T-helper 2 cell (primary cell): Measurements from ENCODE around the gene MAGEB2.
"Not testable (repeated sequence)": the region's sequence is repeated elsewhere in the genome, so short reads cannot be mapped to it uniquely, and the experiment has no call there.

ENCODE experiments used
- DNase-seq, 5 experiments: peaks; one replicate each; pipeline versions ENCODE4 v3.0.0 to v3.0.0-alpha.2; 2012 to 2022
- total RNA-seq, 2 donors: gene quantifications; one replicate each; lab custom pipeline; 2026; lab: John Stamatoyannopoulos, UW

Gene MAGEB2
- 0 reads per million in 2 donors for total RNA-seq

- no peak for DNase-seq
Observed at GRCh38 chrX:30215357-30215843, at the start of gene MAGEB2. MAGEB2 (plus strand) TSS chrX:30215563; CDS start chrX:30218581, 3,018 bp downstream.

GRCh38 chrX:30170900-30171299, 44.5 kb upstream of the MAGEB2 start:
- no peak for DNase-seq

GRCh38 chrX:30181353-30181752, 34.0 kb upstream of the MAGEB2 start:
- DNase-seq, result no peak

GRCh38 chrX:30183554-30183953, 31.8 kb upstream of the MAGEB2 start:
- no peak for DNase-seq

GRCh38 chrX:30190426-30190825, 24.9 kb upstream of the MAGEB2 start:
- no peak for DNase-seq

- not testable (repeated sequence) for DNase-seq
Observed at GRCh38 chrX:30193910-30194309, 21.5 kb upstream of the MAGEB2 start.

GRCh38 chrX:30196322-30196721, 19.0 kb upstream of the MAGEB2 start:
- no peak for DNase-seq

GRCh38 chrX:30212172-30212571, 3.2 kb upstream of the MAGEB2 start:
- no peak for DNase-seq

- DNase-seq, result no peak
Observed at GRCh38 chrX:30217465-30217864, 2.1 kb downstream of the MAGEB2 start.

GRCh38 chrX:30219372-30219771, 4.0 kb downstream of the MAGEB2 start:
- no peak for DNase-seq

GRCh38 chrX:30220661-30221060, 5.3 kb downstream of the MAGEB2 start:
- DNase-seq, result no peak

GRCh38 chrX:30224536-30224935, 9.2 kb downstream of the MAGEB2 start:
- DNase-seq, result no peak

- DNase-seq, result no peak
Observed at GRCh38 chrX:30228526-30228925, 13.2 kb downstream of the MAGEB2 start.

GRCh38 chrX:30230395-30230794, 15.0 kb downstream of the MAGEB2 start, which contains the start of gene MAGEB3:
MAGEB3 (plus strand) TSS chrX:30230657; CDS start chrX:30235925, 5,268 bp downstream.
- DNase-seq, result no peak

- DNase-seq, result no peak
Observed at GRCh38 chrX:30241724-30242415, 26.5 kb downstream of the MAGEB2 start, which contains the start of gene MAGEB4. MAGEB4 (plus strand) TSS chrX:30242000; CDS start chrX:30242136, 136 bp downstream.

GRCh38 chrX:30246769-30247489, 31.6 kb downstream of the MAGEB2 start, which contains the start of gene MAGEB1:
MAGEB1 (plus strand) TSS chrX:30247146; CDS start chrX:30250494, 3,348 bp downstream.
- no peak for DNase-seq

GRCh38 chrX:30248854-30249253, 33.5 kb downstream of the MAGEB2 start:
- DNase-seq, result no peak

GRCh38 chrX:30253257-30253656, 37.9 kb downstream of the MAGEB2 start:
- no peak for DNase-seq

GRCh38 chrX:30259927-30260326, 44.6 kb downstream of the MAGEB2 start:
- DNase-seq, result no peak

- DNase-seq, result no peak
Observed at GRCh38 chrX:30261012-30261411, 45.6 kb downstream of the MAGEB2 start.

- no peak for DNase-seq
Observed at GRCh38 chrX:30262763-30263162, 47.4 kb downstream of the MAGEB2 start.
